AG09309 (cell line): ENCODE data around the gene NAV2.

Experiments used
- DNase-seq: peaks from one replicate; pipeline ENCODE4 v3.0.0-alpha.2; 2010; ENCODE audit warnings: low read depth
- H3K4me3 ChIP-seq: 2 replicates; pipeline ENCODE4 v1.5.1; 2011; ENCODE audit warnings: mild to moderate bottlenecking, low read depth, low read length, moderate library complexity; ENCODE audit not compliant: control insufficient read depth
- TF ChIP-seq, protein P1 (sequence below): IDR thresholded peaks from 2 replicates; pipeline ENCODE4 v1.5.1; 2011; ENCODE audit warnings: mild to moderate bottlenecking, low read depth, low read length, inconsistent platforms; ENCODE audit not compliant: insufficient read depth, control insufficient read depth; ENCODE audit errors: missing control alignments

The NAV2 gene

DNA sequence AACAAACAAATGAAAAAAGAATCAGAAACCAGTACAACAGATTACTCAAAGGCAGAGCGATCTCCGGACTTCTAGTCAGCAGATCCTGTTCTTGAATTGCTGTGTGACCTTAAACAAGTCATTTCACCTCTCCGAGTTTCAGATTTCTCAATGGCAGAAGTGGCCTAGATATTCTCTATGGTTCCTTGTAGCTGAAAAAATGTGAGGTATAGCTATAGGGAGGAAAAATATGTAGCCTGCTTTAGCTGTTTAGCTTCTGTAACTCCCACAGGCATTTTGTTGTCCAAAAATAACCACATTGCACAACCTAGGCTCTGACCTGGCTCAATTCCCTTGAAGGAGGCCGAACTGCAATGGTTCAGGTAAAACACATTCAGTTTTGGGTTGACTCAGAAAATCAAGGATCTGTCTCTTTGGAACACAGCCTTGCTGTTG, 347.0 kb downstream of the NAV2 start:
- no peak overlapping the region for H3K4me3 ChIP-seq
- TF ChIP-seq, protein P1, sequence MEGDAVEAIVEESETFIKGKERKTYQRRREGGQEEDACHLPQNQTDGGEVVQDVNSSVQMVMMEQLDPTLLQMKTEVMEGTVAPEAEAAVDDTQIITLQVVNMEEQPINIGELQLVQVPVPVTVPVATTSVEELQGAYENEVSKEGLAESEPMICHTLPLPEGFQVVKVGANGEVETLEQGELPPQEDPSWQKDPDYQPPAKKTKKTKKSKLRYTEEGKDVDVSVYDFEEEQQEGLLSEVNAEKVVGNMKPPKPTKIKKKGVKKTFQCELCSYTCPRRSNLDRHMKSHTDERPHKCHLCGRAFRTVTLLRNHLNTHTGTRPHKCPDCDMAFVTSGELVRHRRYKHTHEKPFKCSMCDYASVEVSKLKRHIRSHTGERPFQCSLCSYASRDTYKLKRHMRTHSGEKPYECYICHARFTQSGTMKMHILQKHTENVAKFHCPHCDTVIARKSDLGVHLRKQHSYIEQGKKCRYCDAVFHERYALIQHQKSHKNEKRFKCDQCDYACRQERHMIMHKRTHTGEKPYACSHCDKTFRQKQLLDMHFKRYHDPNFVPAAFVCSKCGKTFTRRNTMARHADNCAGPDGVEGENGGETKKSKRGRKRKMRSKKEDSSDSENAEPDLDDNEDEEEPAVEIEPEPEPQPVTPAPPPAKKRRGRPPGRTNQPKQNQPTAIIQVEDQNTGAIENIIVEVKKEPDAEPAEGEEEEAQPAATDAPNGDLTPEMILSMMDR = no peak
- no peak for DNase-seq

DNA sequence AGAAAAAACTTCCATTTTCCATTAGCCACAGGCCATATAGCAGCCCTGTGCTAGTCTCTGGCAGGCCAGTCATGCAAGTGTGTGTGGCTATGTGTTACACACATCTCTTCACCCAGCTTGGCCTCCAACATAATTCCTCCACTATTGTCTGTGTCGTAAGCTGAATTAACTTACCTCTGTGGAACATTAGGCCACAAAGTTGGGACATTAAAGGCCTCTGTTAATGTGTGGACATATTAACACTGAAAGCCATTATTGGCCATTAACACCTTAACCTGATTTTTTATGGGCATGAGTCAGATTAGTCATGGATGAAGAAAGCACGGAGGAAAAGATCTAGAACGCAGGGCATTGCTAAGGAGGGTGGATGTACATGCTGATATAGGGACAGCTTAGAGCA, 347.5 kb downstream of the NAV2 start:
- H3K4me3 ChIP-seq = no peak overlapping the region
- no peak for DNase-seq
- TF ChIP-seq, protein P1 = no peak

DNA sequence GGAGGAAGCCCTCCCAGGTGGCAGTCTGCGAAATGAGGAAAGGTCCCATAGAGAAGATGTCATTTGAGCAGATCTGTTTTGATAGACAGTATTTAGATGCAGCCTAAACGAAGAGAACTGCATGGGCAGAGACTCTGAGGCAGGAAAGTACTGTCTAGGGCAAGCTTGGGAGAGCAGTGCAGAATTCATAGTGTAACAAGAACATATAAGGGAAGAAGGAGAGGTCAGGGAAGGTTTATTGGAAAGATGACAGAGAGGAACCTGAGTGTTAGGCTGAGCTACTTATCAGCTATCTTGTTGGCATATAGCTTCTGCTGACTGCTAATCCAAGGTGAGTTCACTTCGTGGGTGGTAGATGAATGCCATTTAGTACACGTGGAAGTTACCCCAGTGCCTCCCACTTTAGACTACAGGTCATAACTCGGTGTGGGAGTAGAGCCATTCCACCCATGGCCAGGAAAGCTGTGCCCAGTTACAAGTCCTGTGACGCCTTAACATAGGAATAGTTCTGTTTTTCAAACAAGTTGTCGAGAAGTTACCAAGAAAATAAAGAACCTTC, 348.1 kb downstream of the NAV2 start:
- no peak for DNase-seq
- H3K4me3 ChIP-seq = no peak overlapping the region
- TF ChIP-seq, protein P1 = no peak

DNA sequence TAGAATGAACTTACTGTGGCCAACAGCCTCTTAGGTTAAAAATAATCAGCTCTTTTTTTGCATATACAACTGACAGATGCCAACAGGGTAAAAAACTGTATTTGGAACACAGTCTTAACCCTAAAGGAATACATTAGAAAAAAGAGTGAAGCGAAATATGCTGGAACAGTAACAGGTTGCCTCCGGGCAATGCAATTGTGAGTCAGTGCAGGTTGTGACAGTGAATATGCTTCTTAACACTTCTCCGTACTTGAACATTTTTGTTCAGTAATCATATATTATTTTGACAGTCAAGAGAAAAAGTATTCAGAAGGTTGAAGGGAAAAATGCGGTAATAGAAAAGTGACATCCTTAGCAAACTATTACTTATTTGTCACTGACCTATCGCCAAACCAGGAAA, 349.1 kb downstream of the NAV2 start:
- TF ChIP-seq, protein P1 = no peak
- DNase-seq = no peak
- no peak overlapping the region for H3K4me3 ChIP-seq

DNA sequence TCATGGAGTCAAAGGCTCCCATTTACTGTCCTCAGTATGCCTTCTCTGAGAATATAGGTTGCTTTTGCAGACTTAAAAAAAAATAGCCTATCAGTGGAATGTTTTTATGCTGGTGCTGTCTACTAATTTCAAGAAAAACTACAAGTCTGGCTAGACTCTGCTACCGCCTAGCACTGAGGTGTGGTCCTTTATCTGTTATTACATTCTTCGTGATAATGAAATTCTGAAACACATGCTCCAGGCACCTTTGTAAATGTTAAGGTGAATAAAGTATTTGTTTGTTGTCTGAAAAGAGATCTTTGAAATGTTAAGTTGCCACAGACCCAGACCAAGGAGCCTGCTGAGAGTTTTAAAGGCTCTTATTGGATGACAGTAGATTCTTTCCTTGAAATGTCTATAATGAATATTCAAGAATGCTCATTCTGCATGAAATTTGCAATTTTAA, 352.3 kb downstream of the NAV2 start:
- TF ChIP-seq, protein P1 = no peak
- H3K4me3 ChIP-seq = no peak overlapping the region
- no peak for DNase-seq

DNA sequence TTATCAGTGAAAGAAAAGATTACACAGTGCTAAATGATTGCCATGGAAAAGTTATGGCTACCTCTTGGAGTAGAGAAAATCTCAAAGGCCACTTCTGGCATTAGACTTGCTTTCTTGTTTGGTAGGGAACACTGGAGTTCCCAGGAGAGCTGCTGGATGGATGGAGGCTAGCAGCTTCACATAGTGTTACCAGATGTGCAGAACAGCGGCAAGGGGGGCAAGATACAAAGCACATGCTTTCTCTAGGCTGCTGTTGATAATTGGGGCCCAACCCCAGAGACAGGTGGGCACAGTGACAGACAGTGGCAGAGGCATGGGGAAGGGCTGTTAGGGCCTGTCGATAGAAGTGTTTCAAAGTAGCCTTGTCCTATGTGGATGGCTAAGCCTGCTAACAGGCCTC, 352.8 kb downstream of the NAV2 start:
- no peak overlapping the region for H3K4me3 ChIP-seq
- TF ChIP-seq, protein P1 = no peak
- no peak for DNase-seq
